SH-SY5Y (cell line): ENCODE measurements around the gene KCNT2.

Experiments used
- GATA2 ChIP-seq: IDR thresholded peaks from 2 replicates; pipeline ENCODE4 v1.6.1; 2011; ENCODE audit warnings: mild to moderate bottlenecking, low read depth, low read length
- GATA3 ChIP-seq: IDR thresholded peaks from 2 replicates; pipeline ENCODE4 v1.6.1; 2011; ENCODE audit warnings: low read depth, mild to moderate bottlenecking, low read length, moderate library complexity

GRCh38 chr1:196544617-196545016, 63.6 kb downstream of the KCNT2 start:
- TF ChIP-seq GATA2, result no peak
- TF ChIP-seq GATA3, result no peak
